Measurements from ENCODE around the gene DDAH1. TPM values are rescaled to one million over a fixed set of nuclear protein-coding genes. Genes with fewer than 3 reads are reported as not detected.

The DDAH1 gene
- total RNA-seq, 4 donors from 2014 or later: 8.4 to 72.8 (median 27.3) TPM

DNA sequence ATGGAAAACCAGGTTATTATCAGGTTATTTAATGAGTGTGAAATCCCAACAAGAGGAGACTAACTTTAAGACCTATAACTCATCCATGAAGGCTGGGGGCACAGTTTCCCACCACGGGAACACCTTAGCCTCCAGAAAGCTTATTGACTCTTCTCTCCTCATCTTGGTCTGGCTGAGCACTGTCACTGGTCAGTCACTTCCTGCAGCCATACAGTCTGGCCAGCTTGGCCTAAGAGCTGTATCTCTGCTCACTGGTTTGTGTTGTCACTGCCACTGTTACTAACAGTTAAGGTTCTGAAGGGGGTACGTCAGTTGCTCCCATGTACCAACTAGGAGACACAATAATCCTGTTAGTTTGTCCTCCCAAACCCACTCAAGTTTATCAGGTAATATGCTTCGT, 16.7 kb upstream of the DDAH1 start:
- Histone ChIP-seq H3K9me3 (no peaks in the 10 kb centered on the region), H3K27me3 (no peaks in the 10 kb centered on the region), H3K27ac (no peak overlapping the region), H3K36me3 (no peaks in the 10 kb centered on the region), H3K4me3 (no peak overlapping the region), H3K4me1 (no peaks in the 10 kb centered on the region)
- WGBS, 2 donors (ENCODE audit: low coverage in 1 of 2): 80 to 100% methylated on average over 2 of the region's 3 CpGs
- TF ChIP-seq EP300 (IDR thresholded peaks at IDR 0.05) (no peak), POLR2A (IDR thresholded peaks at IDR 0.05) (no peak), POLR2AphosphoS5 (IDR thresholded peaks at IDR 0.05) (no peak)
- TF ChIP-seq, protein P1, sequence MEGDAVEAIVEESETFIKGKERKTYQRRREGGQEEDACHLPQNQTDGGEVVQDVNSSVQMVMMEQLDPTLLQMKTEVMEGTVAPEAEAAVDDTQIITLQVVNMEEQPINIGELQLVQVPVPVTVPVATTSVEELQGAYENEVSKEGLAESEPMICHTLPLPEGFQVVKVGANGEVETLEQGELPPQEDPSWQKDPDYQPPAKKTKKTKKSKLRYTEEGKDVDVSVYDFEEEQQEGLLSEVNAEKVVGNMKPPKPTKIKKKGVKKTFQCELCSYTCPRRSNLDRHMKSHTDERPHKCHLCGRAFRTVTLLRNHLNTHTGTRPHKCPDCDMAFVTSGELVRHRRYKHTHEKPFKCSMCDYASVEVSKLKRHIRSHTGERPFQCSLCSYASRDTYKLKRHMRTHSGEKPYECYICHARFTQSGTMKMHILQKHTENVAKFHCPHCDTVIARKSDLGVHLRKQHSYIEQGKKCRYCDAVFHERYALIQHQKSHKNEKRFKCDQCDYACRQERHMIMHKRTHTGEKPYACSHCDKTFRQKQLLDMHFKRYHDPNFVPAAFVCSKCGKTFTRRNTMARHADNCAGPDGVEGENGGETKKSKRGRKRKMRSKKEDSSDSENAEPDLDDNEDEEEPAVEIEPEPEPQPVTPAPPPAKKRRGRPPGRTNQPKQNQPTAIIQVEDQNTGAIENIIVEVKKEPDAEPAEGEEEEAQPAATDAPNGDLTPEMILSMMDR (IDR thresholded peaks at IDR 0.05): no peak
- ATAC-seq: no peak

DNA sequence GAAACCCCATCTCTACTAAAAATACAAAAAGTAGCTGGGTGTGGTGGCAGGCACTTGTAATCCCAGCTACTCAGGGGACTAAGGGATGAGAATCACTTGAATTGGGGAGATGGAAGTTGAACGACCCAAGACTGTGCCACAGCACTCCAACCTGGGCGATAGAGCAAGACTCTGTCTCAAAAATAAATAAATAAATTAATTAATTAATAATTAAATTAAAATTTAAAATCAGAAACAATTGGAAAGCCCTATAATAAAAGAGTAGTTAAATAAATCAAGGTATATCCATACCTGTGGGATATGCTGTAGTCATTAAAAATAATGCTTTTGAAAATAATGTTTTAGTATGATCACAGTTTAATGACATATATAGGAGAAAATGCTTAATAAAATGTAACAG, 15.6 kb upstream of the DDAH1 start:
- Histone ChIP-seq H3K27me3 (no peaks in the 10 kb centered on the region), H3K4me1 (no peaks in the 10 kb centered on the region), H3K36me3 (no peaks in the 10 kb centered on the region), H3K4me3 (no peak overlapping the region), H3K9me3 (no peaks in the 10 kb centered on the region), H3K27ac (no peak overlapping the region)
- no peak for ATAC-seq
- TF ChIP-seq EP300 (IDR thresholded peaks at IDR 0.05) (no peak), POLR2AphosphoS5 (IDR thresholded peaks at IDR 0.05) (no peak)
- 94 to 100% methylated on average over 2 of the region's 2 CpGs for WGBS, 2 donors (ENCODE audit: low coverage in 1 of 2)

DNA sequence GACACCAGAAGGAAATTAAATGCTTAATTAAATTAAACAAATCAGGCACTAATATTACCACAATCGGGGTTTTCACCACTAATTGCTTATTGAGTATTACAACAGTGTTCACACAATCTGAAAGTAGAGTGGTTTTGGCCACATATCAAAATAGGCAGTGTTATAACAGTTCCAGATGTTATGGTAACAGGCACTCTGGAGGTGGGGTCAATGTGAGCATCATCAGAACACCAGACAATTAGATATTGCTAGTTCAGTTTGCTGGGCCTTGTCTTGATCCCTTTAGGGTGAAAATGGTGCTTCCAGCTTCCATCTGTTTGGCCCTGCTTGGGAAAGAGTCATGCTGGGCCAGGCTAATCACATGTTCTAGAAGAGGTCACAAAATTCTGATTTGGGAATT, 14.5 kb upstream of the DDAH1 start:
- Histone ChIP-seq H3K4me3 (no peak overlapping the region), H3K9me3 (no peaks in the 10 kb centered on the region), H3K36me3 (no peaks in the 10 kb centered on the region), H3K27ac (no peak overlapping the region), H3K27me3 (no peaks in the 10 kb centered on the region), H3K4me1 (no peaks in the 10 kb centered on the region)
- TF ChIP-seq POLR2A (IDR thresholded peaks at IDR 0.05) (no peak), POLR2AphosphoS5 (IDR thresholded peaks at IDR 0.05) (no peak), EP300 (IDR thresholded peaks at IDR 0.05) (no peak)
- TF ChIP-seq, protein P1 (IDR thresholded peaks at IDR 0.05): no peak
- ATAC-seq: no peak
- 67% methylated on average over 1 of the region's 1 CpG; no CpG with 5 or more reads in 1 of the 2 donors for WGBS, 2 donors (ENCODE audit: low coverage in 1 of 2)

DNA sequence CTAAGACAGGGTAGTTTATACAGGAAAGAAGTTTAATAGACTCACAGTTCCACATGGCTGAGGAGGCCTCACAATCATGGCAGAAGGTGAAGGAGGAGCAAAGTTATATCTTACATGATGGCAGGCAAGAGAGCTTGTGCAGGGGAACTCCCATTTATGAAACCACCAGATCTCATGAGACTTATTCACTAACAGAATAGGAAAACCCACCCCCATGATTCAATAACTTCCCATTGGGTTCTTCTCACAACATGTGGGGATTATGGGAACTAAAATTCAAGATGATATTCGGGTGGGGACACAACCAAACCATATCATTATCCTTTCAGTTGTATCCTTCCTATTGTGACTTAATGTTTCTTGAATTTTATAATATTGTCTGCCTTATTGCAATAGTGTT, 13.4 kb upstream of the DDAH1 start:
- Histone ChIP-seq H3K36me3 (no peaks in the 10 kb centered on the region), H3K27ac (no peak overlapping the region), H3K27me3 (no peaks in the 10 kb centered on the region), H3K9me3 (no peaks in the 10 kb centered on the region), H3K4me3 (no peak overlapping the region), H3K4me1 (no peaks in the 10 kb centered on the region)
- TF ChIP-seq POLR2AphosphoS5 (IDR thresholded peaks at IDR 0.05): no peak
- TF ChIP-seq, protein P1 (IDR thresholded peaks at IDR 0.05): no peak
- TF ChIP-seq EP300 (IDR thresholded peaks at IDR 0.05): no peak
- no peak for TF ChIP-seq POLR2A (IDR thresholded peaks at IDR 0.05)
- 67 to 100% methylated on average over 1 of the region's 1 CpG for WGBS, 2 donors (ENCODE audit: low coverage in 1 of 2)
- ATAC-seq: no peak

DNA sequence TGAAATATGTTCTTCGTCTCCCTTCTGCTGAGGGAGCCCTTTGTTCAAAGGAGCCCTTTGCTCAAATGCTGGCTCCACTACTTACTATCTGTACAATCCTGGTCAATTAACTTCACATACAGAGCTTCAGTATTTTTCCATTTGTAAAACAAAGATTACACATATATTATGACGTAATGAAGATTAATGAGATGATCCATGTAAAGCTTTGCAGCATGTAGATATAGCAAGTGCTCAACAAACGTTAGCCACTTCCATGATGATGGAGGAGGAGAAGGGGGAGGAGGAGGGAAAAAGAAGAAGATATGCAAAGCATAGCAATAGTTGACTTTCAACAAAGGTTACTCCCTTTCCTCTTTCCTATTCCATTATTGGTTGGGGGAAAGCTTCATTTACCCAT, 10.1 kb upstream of the DDAH1 start:
- ATAC-seq: no peak
- no peaks in the 10 kb centered on the region for H3K27me3 ChIP-seq
- TF ChIP-seq POLR2AphosphoS5 (IDR thresholded peaks at IDR 0.05) (no peak), EP300 (IDR thresholded peaks at IDR 0.05) (no peak), POLR2A (IDR thresholded peaks at IDR 0.05) (no peak)
- TF ChIP-seq, protein P1 (IDR thresholded peaks at IDR 0.05): no peak
- H3K36me3 ChIP-seq: no peaks in the 10 kb centered on the region
- H3K4me1 ChIP-seq: no peaks in the 10 kb centered on the region
- H3K4me3 ChIP-seq: no peak overlapping the region
- no peaks in the 10 kb centered on the region for H3K9me3 ChIP-seq
- H3K27ac ChIP-seq: no peak overlapping the region
- WGBS, 2 donors (ENCODE audit: low coverage in 1 of 2): 76 to 80% methylated on average over 2 to 3 of the region's 3 CpGs

Measured in gastroesophageal sphincter (tissue), 4 donors.